Measurements from ENCODE around the gene POLR2C.
"Not testable (repeated sequence)": the region's sequence is repeated elsewhere in the genome, so short reads cannot be mapped to it uniquely, and the experiment has no call there.

The POLR2C gene

GRCh38 chr16:57427824-57428223 lies 34.7 kb upstream of the POLR2C start:
- peaks cover 27% of the 10 kb centered on the region for H3K36me3 ChIP-seq (ENCODE audit: control insufficient read depth, insufficient read depth, low read length)
- no peaks in the 10 kb centered on the region for H3K27me3 ChIP-seq (ENCODE audit: control insufficient read depth, insufficient read depth, low read length, poor library complexity, severe bottlenecking)
- H3K4me3 ChIP-seq (ENCODE audit: insufficient read depth, low read depth, low read length): no peak overlapping the region
- H3K27ac ChIP-seq (ENCODE audit: insufficient read depth, low read depth, low read length, poor library complexity, severe bottlenecking): no peak overlapping the region
- no peaks in the 10 kb centered on the region for H3K9me3 ChIP-seq (ENCODE audit: control insufficient read depth, low read length)
- H3K4me1 ChIP-seq (ENCODE audit: control insufficient read depth, insufficient read depth, low read length): no peaks in the 10 kb centered on the region

- WGBS, 2 experiments: 92 to 98% methylated on average over 5 of the region's 5 CpGs
- H3K36me3 ChIP-seq (ENCODE audit: control insufficient read depth, insufficient read depth, low read length): peaks cover 48% of the 10 kb centered on the region
- no peak overlapping the region for H3K27ac ChIP-seq (ENCODE audit: insufficient read depth, low read depth, low read length, poor library complexity, severe bottlenecking)
- no peaks in the 10 kb centered on the region for H3K4me1 ChIP-seq (ENCODE audit: control insufficient read depth, insufficient read depth, low read length)
- no peaks in the 10 kb centered on the region for H3K27me3 ChIP-seq (ENCODE audit: control insufficient read depth, insufficient read depth, low read length, poor library complexity, severe bottlenecking)
- no peak overlapping the region for H3K4me3 ChIP-seq (ENCODE audit: insufficient read depth, low read depth, low read length)
- no peaks in the 10 kb centered on the region for H3K9me3 ChIP-seq (ENCODE audit: control insufficient read depth, low read length)
Measured at GRCh38 chr16:57430955-57431354, 31.5 kb upstream of the POLR2C start.

GRCh38 chr16:57432505-57432904 lies 30.0 kb upstream of the POLR2C start:
- 96 to 99% methylated on average over 2 of the region's 2 CpGs for WGBS, 2 experiments
- no peaks in the 10 kb centered on the region for H3K27me3 ChIP-seq (ENCODE audit: control insufficient read depth, insufficient read depth, low read length, poor library complexity, severe bottlenecking)
- H3K9me3 ChIP-seq (ENCODE audit: control insufficient read depth, low read length): no peaks in the 10 kb centered on the region
- peaks cover 50% of the 10 kb centered on the region for H3K36me3 ChIP-seq (ENCODE audit: control insufficient read depth, insufficient read depth, low read length)
- no peaks in the 10 kb centered on the region for H3K4me1 ChIP-seq (ENCODE audit: control insufficient read depth, insufficient read depth, low read length)
- no peak overlapping the region for H3K4me3 ChIP-seq (ENCODE audit: insufficient read depth, low read depth, low read length)
- H3K27ac ChIP-seq (ENCODE audit: insufficient read depth, low read depth, low read length, poor library complexity, severe bottlenecking): no peak overlapping the region

GRCh38 chr16:57432989-57433388 lies 29.5 kb upstream of the POLR2C start:
- no peaks in the 10 kb centered on the region for H3K27me3 ChIP-seq (ENCODE audit: control insufficient read depth, insufficient read depth, low read length, poor library complexity, severe bottlenecking)
- H3K4me1 ChIP-seq (ENCODE audit: control insufficient read depth, insufficient read depth, low read length): no peaks in the 10 kb centered on the region
- peaks cover 50% of the 10 kb centered on the region for H3K36me3 ChIP-seq (ENCODE audit: control insufficient read depth, insufficient read depth, low read length)
- H3K27ac ChIP-seq (ENCODE audit: insufficient read depth, low read depth, low read length, poor library complexity, severe bottlenecking): no peak overlapping the region
- H3K4me3 ChIP-seq (ENCODE audit: insufficient read depth, low read depth, low read length): no peak overlapping the region
- 96 to 97% methylated on average over 3 of the region's 3 CpGs for WGBS, 2 experiments
- H3K9me3 ChIP-seq (ENCODE audit: control insufficient read depth, low read length): no peaks in the 10 kb centered on the region

GRCh38 chr16:57434003-57434402 lies 28.5 kb upstream of the POLR2C start:
- Histone ChIP-seq H3K9me3 (ENCODE audit: control insufficient read depth, low read length) (no peaks in the 10 kb centered on the region), H3K27ac (ENCODE audit: insufficient read depth, low read depth, low read length, poor library complexity, severe bottlenecking) (no peak overlapping the region), H3K4me3 (ENCODE audit: insufficient read depth, low read depth, low read length) (no peak overlapping the region), H3K27me3 (ENCODE audit: control insufficient read depth, insufficient read depth, low read length, poor library complexity, severe bottlenecking) (no peaks in the 10 kb centered on the region), H3K4me1 (ENCODE audit: control insufficient read depth, insufficient read depth, low read length) (no peaks in the 10 kb centered on the region), H3K36me3 (ENCODE audit: control insufficient read depth, insufficient read depth, low read length) (peaks cover 52% of the 10 kb centered on the region)
- 99 to 100% methylated on average over 2 of the region's 2 CpGs for WGBS, 2 experiments

GRCh38 chr16:57435838-57436237 lies 26.6 kb upstream of the POLR2C start:
- no peak overlapping the region for H3K27ac ChIP-seq (ENCODE audit: insufficient read depth, low read depth, low read length, poor library complexity, severe bottlenecking)
- H3K27me3 ChIP-seq (ENCODE audit: control insufficient read depth, insufficient read depth, low read length, poor library complexity, severe bottlenecking): no peaks in the 10 kb centered on the region
- H3K36me3 ChIP-seq (ENCODE audit: control insufficient read depth, insufficient read depth, low read length): peaks cover 51% of the 10 kb centered on the region
- WGBS, 2 experiments: 96 to 100% methylated on average over 1 of the region's 1 CpG
- no peaks in the 10 kb centered on the region for H3K4me1 ChIP-seq (ENCODE audit: control insufficient read depth, insufficient read depth, low read length)
- H3K9me3 ChIP-seq (ENCODE audit: control insufficient read depth, low read length): no peaks in the 10 kb centered on the region
- H3K4me3 ChIP-seq (ENCODE audit: insufficient read depth, low read depth, low read length): no peak overlapping the region

- not testable (repeated sequence) for H3K4me1 ChIP-seq (ENCODE audit: control insufficient read depth, insufficient read depth, low read length); H3K27ac ChIP-seq (ENCODE audit: insufficient read depth, low read depth, low read length, poor library complexity, severe bottlenecking); H3K27me3 ChIP-seq (ENCODE audit: control insufficient read depth, insufficient read depth, low read length, poor library complexity, severe bottlenecking); H3K9me3 ChIP-seq (ENCODE audit: control insufficient read depth, low read length); H3K4me3 ChIP-seq (ENCODE audit: insufficient read depth, low read depth, low read length)
- peaks cover 26% of the 10 kb centered on the region for H3K36me3 ChIP-seq (ENCODE audit: control insufficient read depth, insufficient read depth, low read length)
- 94% methylated on average over 8 of the region's 8 CpGs for WGBS, 2 experiments
Measured at GRCh38 chr16:57439947-57440346, 22.5 kb upstream of the POLR2C start.

- not testable (repeated sequence) for H3K27me3 ChIP-seq (ENCODE audit: control insufficient read depth, insufficient read depth, low read length, poor library complexity, severe bottlenecking); H3K9me3 ChIP-seq (ENCODE audit: control insufficient read depth, low read length); H3K4me1 ChIP-seq (ENCODE audit: control insufficient read depth, insufficient read depth, low read length); H3K27ac ChIP-seq (ENCODE audit: insufficient read depth, low read depth, low read length, poor library complexity, severe bottlenecking); H3K4me3 ChIP-seq (ENCODE audit: insufficient read depth, low read depth, low read length)
- WGBS, 2 experiments: 98% methylated on average over 8 of the region's 8 CpGs
- H3K36me3 ChIP-seq (ENCODE audit: control insufficient read depth, insufficient read depth, low read length): peaks cover 22% of the 10 kb centered on the region
Measured at GRCh38 chr16:57440551-57440950, 21.9 kb upstream of the POLR2C start.

- H3K36me3 ChIP-seq (ENCODE audit: control insufficient read depth, insufficient read depth, low read length): peaks cover 16% of the 10 kb centered on the region
- WGBS, 2 experiments: 93 to 94% methylated on average over 3 of the region's 3 CpGs
- H3K4me1 ChIP-seq (ENCODE audit: control insufficient read depth, insufficient read depth, low read length): peaks cover 11% of the 10 kb centered on the region
- no peak overlapping the region for H3K4me3 ChIP-seq (ENCODE audit: insufficient read depth, low read depth, low read length)
- H3K27ac ChIP-seq (ENCODE audit: insufficient read depth, low read depth, low read length, poor library complexity, severe bottlenecking): no peak overlapping the region
- no peaks in the 10 kb centered on the region for H3K9me3 ChIP-seq (ENCODE audit: control insufficient read depth, low read length)
- no peaks in the 10 kb centered on the region for H3K27me3 ChIP-seq (ENCODE audit: control insufficient read depth, insufficient read depth, low read length, poor library complexity, severe bottlenecking)
Measured at GRCh38 chr16:57444711-57445110, 17.8 kb upstream of the POLR2C start.

- Histone ChIP-seq H3K27ac (ENCODE audit: insufficient read depth, low read depth, low read length, poor library complexity, severe bottlenecking) (no peak overlapping the region), H3K4me3 (ENCODE audit: insufficient read depth, low read depth, low read length) (no peak overlapping the region), H3K36me3 (ENCODE audit: control insufficient read depth, insufficient read depth, low read length) (peaks cover 11% of the 10 kb centered on the region), H3K27me3 (ENCODE audit: control insufficient read depth, insufficient read depth, low read length, poor library complexity, severe bottlenecking) (no peaks in the 10 kb centered on the region), H3K9me3 (ENCODE audit: control insufficient read depth, low read length) (no peaks in the 10 kb centered on the region), H3K4me1 (ENCODE audit: control insufficient read depth, insufficient read depth, low read length) (peaks cover 11% of the 10 kb centered on the region)
- WGBS, 2 experiments: 96 to 100% methylated on average over 2 of the region's 2 CpGs
Measured at GRCh38 chr16:57445510-57445909, 17.0 kb upstream of the POLR2C start.

- no peaks in the 10 kb centered on the region for H3K36me3 ChIP-seq (ENCODE audit: control insufficient read depth, insufficient read depth, low read length)
- 7% methylated on average over 28 of the region's 28 CpGs for WGBS, 2 experiments
- H3K4me3 ChIP-seq (ENCODE audit: insufficient read depth, low read depth, low read length): peak overlapping the region; percentile 100
- peak overlapping the region; percentile 46 for H3K27ac ChIP-seq (ENCODE audit: insufficient read depth, low read depth, low read length, poor library complexity, severe bottlenecking)
- peaks cover 11% of the 10 kb centered on the region for H3K4me1 ChIP-seq (ENCODE audit: control insufficient read depth, insufficient read depth, low read length)
- H3K27me3 ChIP-seq (ENCODE audit: control insufficient read depth, insufficient read depth, low read length, poor library complexity, severe bottlenecking): no peaks in the 10 kb centered on the region
- H3K9me3 ChIP-seq (ENCODE audit: control insufficient read depth, low read length): no peaks in the 10 kb centered on the region
Measured at GRCh38 chr16:57446531-57447185, 15.8 kb upstream of the POLR2C start.

Measured in ectodermal cell (in vitro differentiated cells).